ENCODE results near the gene CARTPT.

GRCh38 chr5:71731015-71731414, 11.9 kb downstream of the CARTPT start:
- no peak for TF ChIP-seq POLR2A (IDR thresholded peaks at IDR 0.05)
- no peak for TF ChIP-seq CTCF (IDR thresholded peaks at IDR 0.05)
- no peak for TF ChIP-seq POLR2AphosphoS5 (IDR thresholded peaks at IDR 0.05)
